GM18873 (cell line): ENCODE data around the gene LYG1.
"Not testable (repeated sequence)": the region's sequence is repeated elsewhere in the genome, so short reads cannot be mapped to it uniquely, and the experiment has no call there.

Experiments
- ATAC-seq: cut with Tn5 transposase; IDR thresholded peaks from one replicate; pipeline ENCODE4 v1.9.1; 2021; ENCODE audit warnings: mild to moderate bottlenecking, moderate library complexity, moderate number of reproducible peaks; ENCODE audit not compliant: unreplicated experiment, low FRiP score

Gene LYG1

DNA sequence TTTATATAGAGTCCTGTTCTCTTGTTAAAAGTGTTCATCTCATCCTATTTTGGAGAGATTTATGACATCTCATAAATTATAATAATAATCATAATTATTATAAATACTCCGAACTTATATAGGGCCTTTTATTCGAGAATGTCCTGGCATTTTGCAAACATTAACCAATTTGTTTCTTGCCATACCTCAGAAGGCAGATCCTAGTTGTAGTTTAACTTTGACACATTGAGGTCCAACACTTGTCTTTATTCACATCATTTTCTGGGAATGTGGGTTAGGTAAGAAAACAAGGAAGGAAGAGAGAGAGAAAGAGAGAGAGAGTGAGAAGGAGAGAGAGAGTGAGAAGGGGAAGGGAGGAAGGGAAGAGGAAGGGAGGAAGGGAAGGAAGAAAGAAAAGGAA is at the start of gene LYG1:
Gene LYG1 (minus strand): TSS at position 101 of the 400 bp plus-strand sequence. CDS start 5,527 bp downstream, outside the sequence.
- ATAC-seq = not testable (repeated sequence)

DNA sequence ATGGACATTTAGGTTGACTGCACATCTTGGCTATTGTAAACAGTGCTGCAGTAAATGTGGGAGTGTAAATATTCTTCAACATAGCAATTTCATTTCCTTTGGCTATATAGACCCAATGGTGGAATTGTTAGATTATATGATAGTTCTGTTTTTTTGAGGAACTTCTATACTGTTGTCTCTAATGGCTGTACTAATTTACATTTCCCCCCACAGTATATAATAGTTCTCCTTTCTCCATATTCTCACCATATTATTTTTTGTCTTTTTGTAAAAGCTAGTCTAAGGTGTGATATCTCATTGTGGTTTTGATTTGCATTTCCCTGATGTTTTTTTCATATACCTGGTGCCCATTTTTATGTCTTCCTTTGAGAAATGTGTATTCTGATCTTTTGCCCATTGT is 49.2 kb upstream of the LYG1 start:
- ATAC-seq = no peak

DNA sequence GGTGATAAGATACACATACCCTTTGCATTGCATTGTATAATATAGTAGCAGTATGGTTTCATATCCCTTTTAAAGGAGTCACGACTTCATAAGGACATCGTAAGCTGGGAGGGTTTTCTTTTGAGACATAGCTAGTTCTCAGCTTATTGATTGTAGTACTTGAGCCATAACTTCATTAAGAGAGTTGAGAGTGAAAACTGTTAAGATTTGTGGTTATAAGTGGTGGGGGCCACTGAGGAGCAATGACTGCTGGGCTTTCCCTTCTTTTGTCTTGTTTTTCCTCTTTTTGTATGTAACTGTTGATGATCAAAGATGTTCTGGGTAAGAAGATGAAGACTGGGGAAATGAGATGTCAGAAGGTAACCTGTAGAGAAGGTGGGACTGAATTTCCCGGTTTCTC is 47.2 kb upstream of the LYG1 start:
- ATAC-seq = no peak

- ATAC-seq = no peak
Observed at GRCh38 chr2:99346218-99346617, 45.2 kb upstream of the LYG1 start.

DNA sequence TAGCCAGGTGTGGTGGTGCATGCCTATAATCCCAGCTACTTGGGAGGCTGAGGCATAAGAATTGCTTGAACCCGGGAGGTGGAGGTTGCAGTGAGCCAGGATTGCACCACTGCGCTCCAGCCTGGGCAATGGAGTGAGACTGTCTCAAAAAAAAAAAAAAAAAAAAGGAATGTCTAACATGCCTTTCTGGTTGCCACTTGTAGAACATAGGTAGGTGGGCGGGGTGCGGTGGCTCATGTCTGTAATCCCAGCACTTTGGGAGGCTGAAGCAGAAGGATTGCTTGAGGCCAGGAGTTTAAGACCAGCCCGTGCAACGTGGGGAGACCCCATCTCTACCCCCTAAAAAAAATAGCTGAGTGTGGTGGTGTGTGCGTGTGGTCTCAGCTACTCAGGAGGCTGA is 44.4 kb upstream of the LYG1 start:
- not testable (repeated sequence) for ATAC-seq

- no peak for ATAC-seq
Observed at GRCh38 chr2:99342536-99342935, 41.5 kb upstream of the LYG1 start.

- ATAC-seq = no peak
Observed at GRCh38 chr2:99340669-99341236, 39.8 kb upstream of the LYG1 start.

DNA sequence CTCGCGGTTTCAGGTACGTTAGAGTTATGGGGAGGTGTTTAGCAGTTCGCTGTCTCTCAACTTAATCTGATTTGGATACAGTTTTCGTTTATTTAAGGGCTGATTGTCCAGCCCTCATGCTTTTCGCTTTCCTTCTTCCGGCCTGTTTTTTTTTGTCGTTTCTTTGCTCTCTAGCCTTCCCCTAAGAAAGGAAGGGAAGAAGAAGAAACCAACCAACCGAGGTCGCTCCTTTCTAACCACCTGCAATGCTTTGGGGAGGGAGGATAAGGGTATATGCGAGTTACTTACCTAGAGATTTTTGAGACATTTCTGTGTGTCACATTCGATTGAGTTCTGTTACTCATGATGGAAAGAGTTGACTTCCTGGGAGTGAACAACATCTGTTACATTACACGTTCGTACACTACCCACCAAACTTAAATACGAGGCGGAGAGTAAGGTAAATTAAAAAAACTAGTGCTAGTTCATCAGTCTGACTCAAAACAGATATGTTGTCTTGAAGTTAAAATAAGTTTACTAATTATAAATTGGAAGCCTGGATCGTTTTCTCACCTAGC is 37.1 kb upstream of the LYG1 start:
- ATAC-seq = no peak

DNA sequence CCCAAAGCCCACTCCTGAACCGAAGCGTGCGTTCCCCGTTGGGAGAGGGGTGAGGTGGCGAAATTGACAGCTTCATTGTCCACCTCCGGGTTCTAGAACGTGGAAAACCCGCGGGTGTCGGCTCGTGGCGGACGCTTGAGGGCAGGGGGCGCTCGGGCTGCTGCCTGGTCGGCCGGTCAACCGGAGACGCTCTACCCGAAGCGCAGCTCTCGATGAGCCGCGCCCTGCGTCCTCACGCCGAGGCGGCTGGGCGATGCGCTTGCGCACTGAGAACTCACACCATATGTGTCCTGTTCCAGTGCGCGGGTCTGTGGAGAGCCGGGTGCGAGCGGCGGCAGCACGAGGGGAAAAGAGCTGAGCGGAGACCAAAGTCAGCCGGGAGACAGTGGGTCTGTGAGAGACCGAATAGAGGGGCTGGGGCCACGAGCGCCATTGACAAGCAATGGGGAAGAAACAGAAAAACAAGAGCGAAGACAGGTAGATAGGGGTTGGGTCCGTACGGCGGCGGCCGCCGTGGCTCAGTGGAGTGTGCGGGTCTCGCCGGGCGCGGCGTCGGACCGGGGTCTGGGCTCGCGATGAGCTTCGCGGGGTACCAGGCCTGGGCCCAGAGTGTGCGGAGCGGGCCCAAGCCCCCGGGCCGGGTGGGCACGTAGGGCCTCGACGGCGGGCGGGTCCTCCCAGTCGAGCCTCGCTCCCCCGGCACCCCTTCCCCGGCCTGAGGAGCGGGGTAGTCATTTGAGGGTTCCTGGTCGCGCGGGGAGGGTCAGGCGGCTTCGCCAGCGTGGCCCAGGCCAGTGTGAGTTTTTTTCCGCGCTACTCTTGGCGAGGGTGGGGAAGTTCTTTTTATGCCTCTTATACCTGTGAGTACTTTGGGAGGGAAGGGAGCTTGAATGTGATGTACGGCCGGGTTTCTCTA is 36.4 kb upstream of the LYG1 start, which contains the start of gene EIF5B:
Gene EIF5B (plus strand): TSS at position 277 of the 916 bp plus-strand sequence. CDS start 166 bp downstream, at position 443.
- peak; percentile 51 for ATAC-seq

DNA sequence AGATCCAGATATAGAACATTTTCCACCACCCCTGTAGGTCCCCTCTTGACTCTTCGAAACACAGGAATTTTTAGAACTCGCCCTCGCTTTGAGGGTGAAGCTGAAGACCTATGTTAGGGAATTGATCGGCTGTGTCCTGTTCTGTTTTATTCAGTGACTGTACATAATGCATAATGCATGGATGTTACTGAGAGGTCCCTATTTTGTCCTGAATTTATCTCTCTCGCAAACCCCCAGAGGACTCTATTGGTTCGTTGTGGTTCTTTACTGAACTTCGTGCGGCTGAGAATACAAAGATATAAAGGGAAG is 35.8 kb upstream of the LYG1 start:
- peak; percentile 5 for ATAC-seq

GRCh38 chr2:99335911-99336803 is 35.2 kb upstream of the LYG1 start, which contains the start of gene TXNDC9:
Gene TXNDC9 (minus strand): TSS chr2:99336333. CDS start chr2:99333210, 3,123 bp downstream.
- peak; percentile 68 for ATAC-seq

- ATAC-seq = no peak
Observed at GRCh38 chr2:99325384-99325783, 24.4 kb upstream of the LYG1 start.

GRCh38 chr2:99317873-99318200 is 16.8 kb upstream of the LYG1 start:
- not testable (repeated sequence) for ATAC-seq

GRCh38 chr2:99317161-99317872 is 16.3 kb upstream of the LYG1 start:
- ATAC-seq = no peak

DNA sequence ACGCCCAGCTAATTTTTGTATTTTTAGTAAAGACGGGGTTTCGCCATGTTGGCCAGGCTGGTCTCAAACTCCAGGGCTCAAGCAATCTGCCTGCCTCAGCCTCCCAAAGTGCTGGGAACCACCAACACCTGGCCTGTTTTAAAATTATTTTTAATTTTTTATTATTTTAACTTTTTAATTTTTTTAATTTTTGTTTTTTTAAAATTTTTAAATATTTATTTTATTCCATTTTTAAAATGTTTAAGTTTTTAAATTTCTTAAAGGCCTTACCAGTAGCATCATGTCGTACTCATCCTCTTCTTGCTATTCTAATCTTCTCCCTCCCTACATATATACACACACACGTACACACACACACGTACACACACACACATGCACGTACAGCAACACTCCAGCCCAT is 1.4 kb downstream of the LYG1 start:
- ATAC-seq = no peak

GRCh38 chr2:99297994-99298393 is 3.0 kb downstream of the LYG1 start:
- ATAC-seq = no peak

DNA sequence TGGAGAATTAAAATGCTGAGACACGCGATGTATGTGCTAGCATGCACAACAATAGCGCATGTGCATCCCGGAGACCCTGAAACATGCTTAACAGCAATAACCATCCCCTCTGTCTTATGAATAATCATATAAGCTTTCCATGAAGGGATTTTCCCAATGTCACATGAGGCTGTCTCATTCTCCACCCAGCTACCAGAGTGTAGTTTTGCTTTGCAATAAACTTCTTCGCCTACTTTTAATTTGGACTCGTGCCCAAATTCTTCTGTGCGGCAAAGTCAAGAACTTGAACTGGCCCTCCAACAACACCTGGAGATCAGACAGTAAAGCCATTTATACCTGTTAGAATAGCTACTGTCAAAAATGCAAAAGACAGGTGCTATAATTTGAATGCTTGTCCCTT is 15.5 kb downstream of the LYG1 start:
- ATAC-seq = no peak

DNA sequence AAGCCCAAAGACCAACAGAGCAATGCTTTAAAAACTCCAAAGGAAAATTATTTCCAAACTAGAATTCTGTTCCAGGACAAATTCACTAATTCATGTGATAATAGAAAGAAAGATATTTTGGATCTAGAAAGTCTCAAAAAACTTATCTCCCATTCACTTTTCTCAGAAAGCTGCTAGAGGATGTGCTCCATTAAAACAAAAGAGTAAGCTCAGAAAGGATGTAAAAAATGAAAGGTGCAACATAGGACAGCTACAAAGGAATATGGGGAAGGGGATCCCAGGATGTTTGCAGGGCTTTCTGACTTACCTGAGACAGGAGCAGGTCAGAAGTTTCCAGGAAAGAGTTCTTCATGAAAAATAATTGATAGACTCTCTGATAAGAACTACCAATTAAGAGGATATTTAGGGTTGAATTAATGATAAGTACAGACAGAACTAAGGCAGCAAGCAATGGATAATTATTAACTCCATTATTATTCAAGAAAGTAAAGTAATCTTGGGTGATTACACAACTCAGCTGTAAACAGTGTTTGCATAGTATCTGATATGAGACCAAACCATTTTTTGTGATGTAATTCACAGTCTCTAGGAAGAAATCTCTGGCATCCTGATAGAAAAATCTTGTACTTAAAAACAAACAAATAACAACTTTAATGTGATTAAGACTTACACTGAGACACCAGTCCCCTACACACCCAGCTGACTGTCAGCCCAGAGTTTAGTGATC is 20.9 kb downstream of the LYG1 start:
- no peak for ATAC-seq

- no peak for ATAC-seq
Observed at GRCh38 chr2:99278793-99279291, 22.2 kb downstream of the LYG1 start.
